Measurements from ENCODE around the gene EPB41L3. TPM values are rescaled to one million over a fixed set of nuclear protein-coding genes. Genes with fewer than 3 reads are reported as not detected.

EPB41L3 gene
- total RNA-seq, 1 experiment from 2014 or later = 14.1 TPM

DNA sequence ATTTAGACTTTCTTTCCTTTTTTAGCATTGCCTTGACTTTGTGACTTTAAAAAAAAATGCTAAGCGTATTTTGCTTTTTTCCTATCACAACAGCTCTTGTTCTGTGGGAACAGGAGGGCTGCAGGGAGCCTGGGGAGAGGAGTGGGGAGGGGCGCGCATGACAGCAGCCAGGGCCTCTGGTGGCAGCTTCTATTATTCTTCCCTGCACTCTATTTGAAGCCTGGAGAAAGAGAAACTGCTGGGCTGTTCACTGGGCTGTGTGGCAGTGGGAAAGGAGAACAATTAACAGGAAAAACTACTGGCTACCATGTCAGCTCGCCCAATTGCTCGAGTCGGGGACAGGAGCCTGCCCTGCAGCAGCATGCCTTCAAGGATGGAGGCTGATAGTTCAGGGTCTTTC lies 129.3 kb downstream of the EPB41L3 start:
- DNase-seq (ENCODE audit: low spot score) = no peak

DNA sequence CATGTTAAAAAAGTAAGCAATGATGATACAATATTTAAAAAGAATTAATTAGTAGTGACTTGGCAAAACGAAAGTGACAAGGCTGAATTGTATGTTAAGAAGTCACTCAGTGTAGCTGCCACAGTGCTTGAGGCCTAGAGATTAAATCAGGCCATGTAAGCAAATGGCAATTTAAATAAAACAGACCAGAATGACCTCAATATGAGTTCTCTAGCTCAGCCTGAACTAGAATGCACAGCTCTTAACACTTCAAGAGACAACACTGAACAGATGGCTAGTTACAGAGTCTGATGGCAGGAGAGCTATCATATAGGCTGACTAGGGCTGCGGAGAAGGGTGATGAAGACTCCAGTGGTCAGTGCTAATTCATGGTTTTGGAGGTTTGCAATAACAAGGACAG lies 130.3 kb downstream of the EPB41L3 start:
- no peak for DNase-seq (ENCODE audit: low spot score)

DNA sequence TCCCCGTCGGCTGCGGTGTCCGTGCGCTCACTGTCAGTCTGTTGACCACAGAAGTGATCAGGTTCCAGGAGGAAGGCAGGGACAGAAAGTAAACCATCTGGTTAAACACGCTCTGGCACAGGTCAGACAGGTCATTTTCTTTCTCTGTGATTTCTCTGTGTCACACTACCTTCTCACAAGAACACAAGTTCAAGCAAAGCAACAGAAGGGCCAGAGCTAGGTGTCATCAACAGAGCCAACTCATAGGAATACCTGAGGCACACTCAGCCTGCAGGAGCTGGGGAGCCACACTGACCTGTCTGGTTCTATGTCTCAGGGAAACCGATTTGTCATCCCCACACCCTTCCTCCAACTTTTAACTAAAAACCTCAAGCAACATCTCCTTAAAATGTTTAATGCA lies 133.2 kb downstream of the EPB41L3 start:
- no peak for DNase-seq (ENCODE audit: low spot score)

DNA sequence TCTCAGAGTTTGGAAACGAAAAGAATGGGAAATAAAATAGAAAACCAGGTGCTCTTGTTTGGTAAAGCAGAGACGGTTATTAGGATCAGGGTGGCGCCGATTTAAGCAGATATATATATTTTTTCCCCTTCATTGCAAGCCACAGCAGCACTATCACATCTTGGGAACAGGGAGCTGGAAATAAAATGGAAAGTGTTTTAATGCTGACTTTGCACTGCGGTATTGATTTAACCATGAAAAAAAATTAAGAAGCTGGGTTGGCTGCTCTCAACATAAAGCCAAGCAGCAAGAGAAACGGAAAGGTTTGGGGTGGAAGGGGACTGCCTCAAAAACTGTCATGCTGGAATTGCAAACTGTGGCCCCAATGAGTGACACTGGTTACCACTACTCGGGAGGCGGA lies 145.5 kb downstream of the EPB41L3 start:
- no peak for DNase-seq (ENCODE audit: low spot score)

DNA sequence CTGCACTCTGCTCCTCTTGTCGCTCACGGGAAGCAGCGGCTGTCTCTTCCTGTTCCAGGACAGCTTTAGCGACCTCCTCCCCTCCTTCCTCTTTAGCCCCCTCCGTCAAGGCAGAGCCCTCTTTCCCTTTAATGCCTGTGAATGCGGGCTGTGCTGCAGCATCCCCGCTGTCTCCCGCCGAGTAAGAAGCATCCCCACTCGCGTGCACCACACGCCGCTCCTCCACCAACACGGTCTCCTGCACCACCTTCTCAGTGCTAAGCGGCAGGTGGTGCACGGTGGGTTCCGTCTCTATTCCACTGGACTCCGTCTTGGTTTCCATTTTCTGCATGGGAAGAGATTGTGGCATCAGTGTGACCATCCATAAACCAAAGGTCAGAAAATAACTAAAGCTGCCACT lies 146.7 kb downstream of the EPB41L3 start:
- DNase-seq (ENCODE audit: low spot score) = no peak

DNA sequence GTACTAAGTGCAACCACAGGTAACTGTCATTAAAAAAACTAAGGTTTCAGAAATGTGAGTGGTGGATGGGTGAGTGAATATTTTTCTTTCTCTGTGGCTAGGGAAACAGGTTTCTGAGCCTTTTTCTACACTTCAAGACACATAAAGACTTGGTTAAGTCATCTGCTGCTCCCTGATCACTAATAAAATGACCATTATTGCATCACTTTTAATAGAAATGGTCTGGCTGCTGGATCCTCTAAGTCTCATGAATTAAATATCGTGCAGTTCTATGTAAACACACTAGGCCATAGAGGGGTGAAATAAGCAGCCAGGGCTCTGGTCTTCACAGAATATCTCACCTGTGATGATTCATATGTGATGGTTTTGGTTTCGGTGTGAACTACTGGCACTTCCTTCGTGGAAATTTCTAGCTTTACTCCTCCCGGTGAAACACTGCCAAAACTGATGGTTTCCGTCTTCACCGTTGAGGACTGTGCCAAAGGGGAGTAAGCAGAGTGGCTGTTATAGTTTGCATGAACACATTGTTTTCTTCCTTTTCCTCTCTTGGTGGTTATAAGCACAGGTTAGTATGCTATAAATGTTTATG lies 147.8 kb downstream of the EPB41L3 start:
- no peak for DNase-seq (ENCODE audit: low spot score)

DNA sequence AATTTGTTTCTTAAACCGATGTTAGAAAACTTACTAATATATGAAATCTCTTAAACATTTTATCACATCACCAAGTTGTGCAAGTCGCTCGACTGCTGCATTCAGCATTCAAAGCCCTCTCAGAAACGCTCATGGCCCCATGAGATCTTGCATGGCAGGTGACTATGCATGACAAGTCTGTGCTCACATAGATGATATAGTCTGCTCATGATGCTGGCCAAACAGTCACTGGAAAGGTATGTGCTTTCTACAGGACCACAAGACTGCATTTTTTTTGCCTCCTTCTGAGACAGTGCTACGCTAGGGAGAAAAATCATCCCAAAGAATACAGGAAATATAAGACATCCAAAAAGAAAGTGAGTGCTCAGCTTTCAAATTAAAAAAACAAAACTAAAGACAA lies 150.0 kb downstream of the EPB41L3 start:
- no peak for DNase-seq (ENCODE audit: low spot score)

DNA sequence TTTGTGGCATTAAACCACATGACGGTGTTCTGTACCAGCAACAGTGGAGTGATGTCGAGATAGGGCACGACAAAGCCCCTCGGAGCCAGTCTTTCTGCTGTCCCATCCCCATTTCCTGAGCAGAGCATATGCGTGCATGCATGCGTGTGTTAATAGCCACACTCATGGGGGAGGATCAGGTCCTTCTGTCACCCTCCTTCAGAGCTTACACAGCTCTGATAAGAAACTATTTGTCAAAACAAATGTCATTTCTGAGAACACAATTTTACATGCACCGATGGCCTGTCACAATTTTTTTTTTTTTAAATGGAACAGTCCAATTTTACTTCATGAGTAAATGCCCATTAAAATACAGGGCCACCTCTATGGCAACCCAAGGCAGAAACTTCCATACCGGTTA lies 152.4 kb downstream of the EPB41L3 start:
- no peak for DNase-seq (ENCODE audit: low spot score)

DNA sequence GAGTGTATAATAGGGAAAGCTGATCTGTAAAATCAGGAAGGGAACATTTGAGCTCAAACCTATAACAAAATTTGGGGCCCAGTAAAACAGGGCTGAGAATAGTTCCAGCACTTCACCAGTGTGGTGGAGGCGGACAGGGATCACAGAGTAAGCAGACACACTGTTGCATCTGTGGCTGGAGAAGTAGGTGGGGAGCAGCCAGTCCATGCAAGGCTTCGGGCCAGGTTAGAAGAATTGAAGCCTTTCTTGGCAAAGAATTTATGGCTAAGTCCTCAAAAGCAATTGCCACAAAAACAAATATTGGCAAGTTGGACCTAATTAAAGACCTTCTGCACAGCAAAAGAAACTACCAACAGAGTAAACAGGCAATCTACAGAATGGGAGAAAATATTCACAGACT lies 154.4 kb downstream of the EPB41L3 start:
- no peak for DNase-seq (ENCODE audit: low spot score)

DNA sequence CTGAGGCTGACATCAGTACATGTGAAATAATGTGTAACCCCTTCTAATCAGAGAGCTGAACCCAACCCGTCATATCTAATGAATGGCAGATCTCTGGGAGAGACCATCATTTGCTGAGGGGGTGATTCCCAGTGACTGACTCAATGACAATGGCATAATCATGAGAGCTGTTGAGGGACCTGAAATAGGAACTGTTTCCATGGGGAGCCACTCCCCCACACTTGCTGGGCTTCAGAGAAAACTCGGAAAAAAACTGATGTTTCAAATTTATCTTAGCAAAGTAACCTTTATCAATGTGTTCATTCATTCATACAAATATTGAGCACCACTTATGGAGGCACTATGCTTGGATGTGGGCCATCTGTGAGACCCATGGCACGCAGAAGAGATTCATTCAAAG lies 154.9 kb downstream of the EPB41L3 start:
- no peak for DNase-seq (ENCODE audit: low spot score)

DNA sequence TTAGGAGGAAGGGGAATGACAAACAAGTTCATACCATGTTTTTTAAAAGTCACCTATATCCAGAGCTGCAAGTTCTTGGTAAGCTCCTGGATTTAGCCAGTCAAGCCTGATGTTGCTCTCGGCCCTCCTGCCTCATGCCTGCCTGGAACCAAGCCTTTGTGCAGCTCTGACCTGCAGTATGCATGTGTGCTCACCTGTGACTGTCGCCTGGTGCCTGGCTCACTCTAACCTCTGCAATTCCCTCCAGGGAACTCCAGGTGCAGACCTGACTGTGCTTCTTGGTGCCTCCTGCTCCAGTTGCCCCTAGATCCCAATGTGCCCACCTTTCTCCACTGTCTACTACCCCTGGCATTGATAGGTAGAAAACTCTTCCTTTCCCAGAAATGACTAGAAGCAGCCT lies 163.2 kb downstream of the EPB41L3 start:
- no peak for DNase-seq (ENCODE audit: low spot score)

DNA sequence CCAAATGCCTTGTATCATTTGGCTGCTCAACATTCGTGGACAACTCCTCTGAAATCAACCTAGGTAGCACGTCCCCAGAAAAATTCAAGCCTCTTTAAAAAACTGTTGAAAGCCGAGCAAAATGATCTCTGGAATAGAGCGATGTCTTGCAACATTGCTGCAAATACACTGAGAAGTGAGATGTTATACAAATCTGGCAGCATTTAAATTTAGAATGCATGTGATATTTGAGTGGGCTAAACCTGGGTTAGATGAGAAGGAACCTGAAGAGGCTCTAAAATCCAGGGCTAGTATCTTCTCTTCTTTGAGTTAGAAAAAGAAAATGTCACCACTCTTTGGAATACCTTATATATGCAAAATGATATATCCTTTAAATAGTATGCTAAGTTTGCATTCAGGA lies 166.8 kb downstream of the EPB41L3 start:
- DNase-seq (ENCODE audit: low spot score) = no peak

DNA sequence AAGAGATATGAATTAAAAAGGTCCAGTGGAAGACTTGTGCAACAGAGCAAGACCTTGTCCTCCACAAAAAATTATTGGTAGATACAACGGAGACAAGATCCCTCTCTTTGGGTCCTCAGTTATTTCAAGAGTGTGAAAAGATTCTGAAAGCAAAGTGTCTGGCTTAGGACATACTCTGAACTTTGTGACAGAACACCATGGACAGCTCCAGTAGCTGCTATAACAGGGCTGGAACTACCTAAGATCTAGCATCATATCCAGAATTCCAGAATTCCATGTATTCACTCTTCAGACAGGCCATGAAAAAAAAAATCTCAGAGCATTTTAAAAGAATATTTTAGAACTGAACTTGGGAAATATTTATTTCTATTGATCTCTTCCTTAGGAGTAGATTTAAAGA lies 173.5 kb downstream of the EPB41L3 start:
- DNase-seq (ENCODE audit: low spot score) = no peak

DNA sequence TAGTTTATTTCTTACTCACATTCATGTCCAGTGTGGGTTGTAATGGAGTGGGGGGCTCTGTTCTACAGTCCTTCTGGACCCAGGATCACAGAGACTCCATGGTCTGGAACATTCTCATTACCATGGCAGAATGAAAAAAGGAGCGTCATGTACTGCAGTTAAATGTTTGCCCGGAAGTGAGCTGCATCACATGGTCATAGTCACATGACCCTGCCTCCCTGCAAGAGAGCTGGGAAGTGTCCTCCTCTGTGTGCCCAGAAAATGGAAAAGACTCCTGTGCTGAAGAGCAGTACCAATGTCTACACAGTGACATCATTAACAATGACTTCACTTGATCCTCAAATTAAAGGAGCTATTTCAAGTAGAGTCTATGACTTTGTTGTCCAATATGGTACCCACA lies 174.3 kb downstream of the EPB41L3 start:
- DNase-seq (ENCODE audit: low spot score) = no peak

DNA sequence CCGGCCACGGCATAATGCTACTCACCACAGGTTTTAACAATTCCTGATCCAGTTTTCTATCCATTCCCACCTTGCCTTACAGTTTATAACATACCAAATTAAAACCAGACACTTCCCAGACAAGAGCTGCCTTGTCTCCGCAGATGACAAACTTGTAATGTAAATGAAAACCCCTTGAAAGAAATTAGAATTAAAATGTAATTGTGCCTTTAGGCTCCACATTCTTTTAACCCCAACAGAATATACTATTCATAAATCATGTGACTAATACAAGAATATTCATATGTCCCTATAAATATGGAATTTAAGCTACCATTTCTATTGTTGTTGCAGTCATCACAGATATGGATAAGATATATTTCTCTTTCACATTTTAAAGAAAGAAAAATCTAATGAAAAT lies 178.4 kb downstream of the EPB41L3 start:
- no peak for DNase-seq (ENCODE audit: low spot score)

DNA sequence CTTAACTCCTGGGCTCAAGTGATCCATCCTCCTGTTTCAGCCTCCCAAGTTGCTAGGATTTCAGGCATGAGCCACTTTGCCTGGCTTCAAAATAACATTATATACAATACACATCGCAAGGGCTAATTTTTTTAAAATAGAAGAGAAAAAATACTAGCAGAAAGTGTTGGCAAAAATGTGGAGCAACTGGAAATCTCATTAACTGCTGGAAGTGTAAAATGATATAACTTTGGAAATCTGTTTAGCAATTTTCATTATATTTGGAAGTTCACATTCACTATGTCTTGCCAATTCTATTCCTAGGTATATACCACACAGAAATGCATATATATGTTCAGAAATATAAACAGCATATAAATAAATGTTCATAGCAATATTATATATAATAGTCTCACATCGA lies 193.2 kb downstream of the EPB41L3 start:
- DNase-seq (ENCODE audit: low spot score) = no peak

Other genes starting within 250 kb of the EPB41L3 start
- 17.6 and 18.0 TPM in 2 replicates for gene ZBTB14, start 248.3 kb downstream of the EPB41L3 start, total RNA-seq (2014; rRNA removed; shearing (Covaris generic))